OCI-M1 (cell line): Measurements from ENCODE around the gene MED20.

Source experiments
- DNase-seq: peaks from one replicate; lab custom pipeline; 2025; lab: John Stamatoyannopoulos, UW

Gene MED20

GRCh38 chr6:41901882-41902519 is 18.9 kb downstream of the MED20 start:
- DNase-seq = peak; percentile 76

- DNase-seq = no peak
Observed at GRCh38 chr6:41900861-41901260, 20.1 kb downstream of the MED20 start.

- peak; percentile 56 for DNase-seq
Observed at GRCh38 chr6:41896281-41896680, 24.7 kb downstream of the MED20 start.

GRCh38 chr6:41895300-41896233 is 25.4 kb downstream of the MED20 start, which contains the start of gene USP49:
Gene USP49 (minus strand): TSS chr6:41895375. CDS start chr6:41806983, 88,392 bp downstream.
- DNase-seq = peak; percentile 97

GRCh38 chr6:41894366-41895299 is 26.3 kb downstream of the MED20 start:
- peak; percentile 43 for DNase-seq

- DNase-seq = no peak
Observed at GRCh38 chr6:41892921-41893564, 27.9 kb downstream of the MED20 start.

GRCh38 chr6:41887331-41887751 is 33.6 kb downstream of the MED20 start:
- no peak for DNase-seq

- no peak for DNase-seq
Observed at GRCh38 chr6:41885930-41886329, 35.0 kb downstream of the MED20 start.

GRCh38 chr6:41884957-41885356 is 36.0 kb downstream of the MED20 start:
- DNase-seq = no peak

GRCh38 chr6:41881506-41881905 is 39.4 kb downstream of the MED20 start:
- DNase-seq = no peak

- DNase-seq = no peak
Observed at GRCh38 chr6:41878961-41879405, 42.0 kb downstream of the MED20 start.

- no peak for DNase-seq
Observed at GRCh38 chr6:41878246-41878645, 42.7 kb downstream of the MED20 start.

GRCh38 chr6:41877051-41877680 is 43.8 kb downstream of the MED20 start:
- no peak for DNase-seq

- no peak for DNase-seq
Observed at GRCh38 chr6:41874741-41875140, 46.2 kb downstream of the MED20 start.

- DNase-seq = no peak
Observed at GRCh38 chr6:41872147-41872546, 48.8 kb downstream of the MED20 start.

- DNase-seq = no peak
Observed at GRCh38 chr6:41871691-41872090, 49.2 kb downstream of the MED20 start.

- DNase-seq = no peak
Observed at GRCh38 chr6:41859356-41859755, 61.6 kb downstream of the MED20 start.

GRCh38 chr6:41858703-41859102 is 62.2 kb downstream of the MED20 start:
- DNase-seq = no peak
